Tibial artery (tissue), 4 donors: Measurements from ENCODE around the gene UBE2H.

Source experiments
- DNase-seq, 2 donors: peaks; one replicate each; pipeline ENCODE4 v3.0.0-alpha.2; 2019
- H3K27ac ChIP-seq, 2 donors: fragments of 200-600 bp; sonication (generic) in 1 of 2; 1 replicate in 1 of 2; 2 replicates in 1 of 2; pipeline ENCODE4 v1.5.1; 2018 to 2019; ENCODE audit warnings: mild to moderate bottlenecking in 1 of 2
- H3K27me3 ChIP-seq, 2 donors: fragments of 200-600 bp; sonication (generic) in 1 of 2; one replicate each; pipeline versions ENCODE4 v1.5.1 to v1.6.0; 2016 to 2019
- H3K36me3 ChIP-seq, 3 donors: fragments of 200-600 bp; sonication (generic) in 2 of 3; one replicate each; pipeline ENCODE4 v1.5.1; 2016 to 2019; ENCODE audit warnings: mild to moderate bottlenecking in 2 of 3
- H3K4me1 ChIP-seq, 4 donors: fragments of 200-600 bp; sonication (generic) in 2 of 4; 1 replicate in 3 of 4; 2 replicates in 1 of 4; pipeline ENCODE4 v1.5.1; 2016 to 2019
- H3K4me3 ChIP-seq, 2 donors: fragments of 200-600 bp; sonication (generic) in 1 of 2; 1 replicate in 1 of 2; 2 replicates in 1 of 2; pipeline ENCODE4 v1.5.1; 2018 to 2019; ENCODE audit warnings: mild to moderate bottlenecking in 2 of 2
- H3K9me3 ChIP-seq, 3 donors: fragments of 200-600 bp; sonication (generic) in 1 of 3; one replicate each; pipeline ENCODE4 v1.5.1; 2016 to 2019
- CTCF ChIP-seq, 2 experiments: fragments of 200-600 bp in 1 of 2; fragments of 450-650 bp in 1 of 2; IDR thresholded peaks; one replicate each; pipeline ENCODE4 v1.5.1; 2017 to 2019; ENCODE audit warnings: antibody characterized with exemption in 2 of 2, mild to moderate bottlenecking in 1 of 2, moderate library complexity in 1 of 2
- intact Hi-C: fragments of 100-400 bp; cut with DNase I; formaldehyde crosslinking; loops from one replicate; pipeline ENCODE4 v1.15.0; 2023; ENCODE audit warnings: low total_unique reads

The UBE2H gene

GRCh38 chr7:129883151-129883550 is 69.6 kb downstream of the UBE2H start:
- Histone ChIP-seq H3K4me1 (peaks cover 0 to 76% (median 16%) of the 10 kb centered on the region in 4 donors), H3K36me3 (peaks cover 0 to 12% (median 4%) of the 10 kb centered on the region in 3 donors), H3K27ac (no peak overlapping the region), H3K27me3 (no peaks in the 10 kb centered on the region), H3K9me3 (no peaks in the 10 kb centered on the region), H3K4me3 (no peak overlapping the region)
- TF ChIP-seq CTCF (IDR thresholded peaks at IDR 0.05): no peak
- intact Hi-C loops: no loop called here
- DNase-seq: no peak

GRCh38 chr7:129882531-129882930 is 70.2 kb downstream of the UBE2H start:
- Histone ChIP-seq H3K36me3 (peaks cover 4 to 12% (median 8%) of the 10 kb centered on the region in 3 donors), H3K27me3 (no peaks in the 10 kb centered on the region), H3K4me3 (no peak overlapping the region), H3K4me1 (peaks cover 0 to 77% (median 19%) of the 10 kb centered on the region in 4 donors), H3K9me3 (no peaks in the 10 kb centered on the region), H3K27ac (peak overlapping the region; percentile 3 to 27)
- intact Hi-C loops: no loop called here
- no peak for TF ChIP-seq CTCF (IDR thresholded peaks at IDR 0.05)
- no peak for DNase-seq

- no peaks in the 10 kb centered on the region for H3K9me3 ChIP-seq
- intact Hi-C loops: loop anchor here (10.0 kb wide), 1 partner anchor 48 kb away; no protein-coding TSS in a partner anchor
- no peak for DNase-seq
- peaks cover 0 to 73% (median 17%) of the 10 kb centered on the region in 4 donors for H3K4me1 ChIP-seq
- TF ChIP-seq CTCF (IDR thresholded peaks at IDR 0.05): no peak
- H3K27me3 ChIP-seq: no peaks in the 10 kb centered on the region
- H3K36me3 ChIP-seq: peaks cover 4 to 8% (median 7%) of the 10 kb centered on the region in 3 donors
- peak overlapping the region in 1 of 2 donors; percentile 5 for H3K27ac ChIP-seq
- H3K4me3 ChIP-seq: no peak overlapping the region
These were observed 75.5 kb downstream of the UBE2H start for GRCh38 chr7:129877146-129877792.

GRCh38 chr7:129875745-129876411 is 76.9 kb downstream of the UBE2H start:
- H3K27ac ChIP-seq: no peak overlapping the region
- no peaks in the 10 kb centered on the region for H3K9me3 ChIP-seq
- H3K36me3 ChIP-seq: peaks cover 4 to 8% (median 7%) of the 10 kb centered on the region in 3 donors
- no peaks in the 10 kb centered on the region for H3K27me3 ChIP-seq
- intact Hi-C loops: loop anchor here (10.0 kb wide), 1 partner anchor 49 kb away; no protein-coding TSS in a partner anchor
- no peak for DNase-seq
- peaks cover 0 to 68% (median 21%) of the 10 kb centered on the region in 4 donors for H3K4me1 ChIP-seq
- TF ChIP-seq CTCF (IDR thresholded peaks at IDR 0.05): no peak
- peak overlapping the region in 1 of 2 donors; percentile 2 for H3K4me3 ChIP-seq

- TF ChIP-seq CTCF (IDR thresholded peaks at IDR 0.05): no peak
- intact Hi-C loops: loop anchor here (10.0 kb wide), 1 partner anchor 50 kb away; no protein-coding TSS in a partner anchor
- Histone ChIP-seq H3K9me3 (no peaks in the 10 kb centered on the region), H3K4me1 (peaks cover 0 to 70% (median 27%) of the 10 kb centered on the region in 4 donors), H3K27me3 (no peaks in the 10 kb centered on the region), H3K27ac (no peak overlapping the region), H3K4me3 (no peak overlapping the region), H3K36me3 (peaks cover 4 to 8% (median 7%) of the 10 kb centered on the region in 3 donors)
- DNase-seq: no peak
These were observed 77.6 kb downstream of the UBE2H start for GRCh38 chr7:129875160-129875559.
